Liver (tissue), 3 donors: ENCODE data around the gene WWC1.

ENCODE experiments used
- EGR1 ChIP-seq, 2 donors: IDR thresholded peaks; 2 replicates each; pipeline ENCODE4 v1.6.1; 2016 to 2018; ENCODE audit warnings: antibody characterized with exemption in 2 of 2, low read depth in 2 of 2
- FOXA1 ChIP-seq: IDR thresholded peaks from 2 replicates; pipeline ENCODE4 v1.6.1; 2016; ENCODE audit warnings: antibody characterized with exemption
- FOXA2 ChIP-seq: IDR thresholded peaks from 2 replicates; pipeline ENCODE4 v1.6.1; 2016; ENCODE audit warnings: antibody characterized with exemption
- GABPA ChIP-seq, 2 donors: IDR thresholded peaks in 1 of 2; conservative IDR thresholded peaks in 1 of 2; 2 replicates each; pipeline ENCODE4 v1.6.1; 2016; ENCODE audit warnings: antibody characterized with exemption in 2 of 2, mild to moderate bottlenecking in 1 of 2, moderate library complexity in 1 of 2
- HNF4G ChIP-seq: IDR thresholded peaks from 2 replicates; pipeline ENCODE4 v1.6.1; 2016; ENCODE audit warnings: antibody characterized with exemption
- JUND ChIP-seq, 2 donors: IDR thresholded peaks; 2 replicates each; pipeline ENCODE4 v1.6.1; 2016; ENCODE audit warnings: antibody characterized with exemption in 2 of 2
- RAD21 ChIP-seq, 2 donors: IDR thresholded peaks; 2 replicates each; pipeline ENCODE4 v1.6.1; 2016; ENCODE audit warnings: antibody characterized with exemption in 2 of 2, mild to moderate bottlenecking in 2 of 2
- YY1 ChIP-seq: IDR thresholded peaks from 2 replicates; pipeline ENCODE4 v1.6.1; 2016; ENCODE audit warnings: antibody characterized with exemption, mild to moderate bottlenecking
- TF ChIP-seq, protein P1 (sequence below): fragments of 150-350 bp; IDR thresholded peaks from 2 replicates; pipeline ENCODE4 v1.5.1; 2017; ENCODE audit warnings: improper control_type of control experiment, low read depth, low read length; ENCODE audit not compliant: missing input control
- TF ChIP-seq, protein P2 (sequence below): IDR thresholded peaks from 2 replicates; pipeline ENCODE4 v1.6.1; 2016; ENCODE audit warnings: antibody characterized with exemption
- TF ChIP-seq, protein P3 (sequence below): IDR thresholded peaks from 2 replicates; pipeline ENCODE4 v1.6.1; 2016; ENCODE audit warnings: antibody characterized with exemption, mild to moderate bottlenecking
- donor health status: healthy.
- donor health status: healthy.

DNA sequence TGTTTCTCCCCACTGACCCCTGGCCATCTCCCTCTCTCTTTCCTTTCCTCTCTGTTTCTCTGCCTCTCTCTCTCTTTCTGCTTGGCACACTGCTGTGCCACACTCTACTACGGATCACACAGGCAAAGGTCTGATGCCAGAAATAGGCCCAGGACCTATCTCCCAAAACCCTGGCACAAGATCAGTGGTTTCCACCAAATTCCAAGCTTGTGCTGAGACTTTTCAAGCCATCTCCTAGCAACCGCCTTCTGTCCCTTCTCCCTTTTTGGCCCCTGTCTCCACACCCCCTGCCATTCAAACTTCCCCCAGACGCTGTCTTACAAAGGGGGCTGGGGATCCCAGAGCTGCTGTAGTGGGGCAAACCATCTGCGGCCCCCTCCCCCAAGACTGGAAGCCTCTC lies 156.4 kb downstream of the WWC1 start:
- TF ChIP-seq RAD21 (IDR thresholded peaks at IDR 0.05): no peak
- TF ChIP-seq, protein P1, sequence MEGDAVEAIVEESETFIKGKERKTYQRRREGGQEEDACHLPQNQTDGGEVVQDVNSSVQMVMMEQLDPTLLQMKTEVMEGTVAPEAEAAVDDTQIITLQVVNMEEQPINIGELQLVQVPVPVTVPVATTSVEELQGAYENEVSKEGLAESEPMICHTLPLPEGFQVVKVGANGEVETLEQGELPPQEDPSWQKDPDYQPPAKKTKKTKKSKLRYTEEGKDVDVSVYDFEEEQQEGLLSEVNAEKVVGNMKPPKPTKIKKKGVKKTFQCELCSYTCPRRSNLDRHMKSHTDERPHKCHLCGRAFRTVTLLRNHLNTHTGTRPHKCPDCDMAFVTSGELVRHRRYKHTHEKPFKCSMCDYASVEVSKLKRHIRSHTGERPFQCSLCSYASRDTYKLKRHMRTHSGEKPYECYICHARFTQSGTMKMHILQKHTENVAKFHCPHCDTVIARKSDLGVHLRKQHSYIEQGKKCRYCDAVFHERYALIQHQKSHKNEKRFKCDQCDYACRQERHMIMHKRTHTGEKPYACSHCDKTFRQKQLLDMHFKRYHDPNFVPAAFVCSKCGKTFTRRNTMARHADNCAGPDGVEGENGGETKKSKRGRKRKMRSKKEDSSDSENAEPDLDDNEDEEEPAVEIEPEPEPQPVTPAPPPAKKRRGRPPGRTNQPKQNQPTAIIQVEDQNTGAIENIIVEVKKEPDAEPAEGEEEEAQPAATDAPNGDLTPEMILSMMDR: no peak
- TF ChIP-seq, protein P2, sequence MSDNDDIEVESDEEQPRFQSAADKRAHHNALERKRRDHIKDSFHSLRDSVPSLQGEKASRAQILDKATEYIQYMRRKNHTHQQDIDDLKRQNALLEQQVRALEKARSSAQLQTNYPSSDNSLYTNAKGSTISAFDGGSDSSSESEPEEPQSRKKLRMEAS: no peak
- TF ChIP-seq FOXA1: no peak
- no peak for TF ChIP-seq GABPA (IDR thresholded peaks at IDR 0.05 in 1 of 2, conservative IDR thresholded peaks at IDR 0.05 in 1 of 2)
- no peak for TF ChIP-seq FOXA2
- no peak for TF ChIP-seq JUND (IDR thresholded peaks at IDR 0.05)
- no peak for TF ChIP-seq HNF4G
- no peak for TF ChIP-seq EGR1 (IDR thresholded peaks at IDR 0.05; ENCODE audit: low read depth in 2 of 2)
- TF ChIP-seq YY1: no peak
- TF ChIP-seq, protein P3, sequence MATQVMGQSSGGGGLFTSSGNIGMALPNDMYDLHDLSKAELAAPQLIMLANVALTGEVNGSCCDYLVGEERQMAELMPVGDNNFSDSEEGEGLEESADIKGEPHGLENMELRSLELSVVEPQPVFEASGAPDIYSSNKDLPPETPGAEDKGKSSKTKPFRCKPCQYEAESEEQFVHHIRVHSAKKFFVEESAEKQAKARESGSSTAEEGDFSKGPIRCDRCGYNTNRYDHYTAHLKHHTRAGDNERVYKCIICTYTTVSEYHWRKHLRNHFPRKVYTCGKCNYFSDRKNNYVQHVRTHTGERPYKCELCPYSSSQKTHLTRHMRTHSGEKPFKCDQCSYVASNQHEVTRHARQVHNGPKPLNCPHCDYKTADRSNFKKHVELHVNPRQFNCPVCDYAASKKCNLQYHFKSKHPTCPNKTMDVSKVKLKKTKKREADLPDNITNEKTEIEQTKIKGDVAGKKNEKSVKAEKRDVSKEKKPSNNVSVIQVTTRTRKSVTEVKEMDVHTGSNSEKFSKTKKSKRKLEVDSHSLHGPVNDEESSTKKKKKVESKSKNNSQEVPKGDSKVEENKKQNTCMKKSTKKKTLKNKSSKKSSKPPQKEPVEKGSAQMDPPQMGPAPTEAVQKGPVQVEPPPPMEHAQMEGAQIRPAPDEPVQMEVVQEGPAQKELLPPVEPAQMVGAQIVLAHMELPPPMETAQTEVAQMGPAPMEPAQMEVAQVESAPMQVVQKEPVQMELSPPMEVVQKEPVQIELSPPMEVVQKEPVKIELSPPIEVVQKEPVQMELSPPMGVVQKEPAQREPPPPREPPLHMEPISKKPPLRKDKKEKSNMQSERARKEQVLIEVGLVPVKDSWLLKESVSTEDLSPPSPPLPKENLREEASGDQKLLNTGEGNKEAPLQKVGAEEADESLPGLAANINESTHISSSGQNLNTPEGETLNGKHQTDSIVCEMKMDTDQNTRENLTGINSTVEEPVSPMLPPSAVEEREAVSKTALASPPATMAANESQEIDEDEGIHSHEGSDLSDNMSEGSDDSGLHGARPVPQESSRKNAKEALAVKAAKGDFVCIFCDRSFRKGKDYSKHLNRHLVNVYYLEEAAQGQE: no peak
